Daoy (cell line): ENCODE data around the gene FGF18. TPM values are rescaled to one million over a fixed set of nuclear protein-coding genes. Genes with fewer than 3 reads are reported as not detected.
"Not testable (repeated sequence)": the region's sequence is repeated elsewhere in the genome, so short reads cannot be mapped to it uniquely, and the experiment has no call there.

Experiments
- DNase-seq: peaks from one replicate; pipeline ENCODE4 v3.0.0-alpha.2; 2015; ENCODE audit warnings: low read depth
- total RNA-seq: library from RNA; depleted of rRNA; stranded (reverse); fragments of >200 nt; shearing (Covaris generic); gene quantifications from 2 replicates; pipeline ENCODE4 v1.2.3, GENCODE V29; 2014; rRNA removed

The FGF18 gene
- total RNA-seq = 0.29 TPM in 1 of 2 replicates, not detected in the other

GRCh38 chr5:171418982-171419687, at the start of gene FGF18:
Gene FGF18 (plus strand): TSS chr5:171419647. CDS start chr5:171420200, 553 bp downstream.
- peak; percentile 77 for DNase-seq

GRCh38 chr5:171369898-171370297, 49.5 kb upstream of the FGF18 start:
- no peak for DNase-seq

- DNase-seq = not testable (repeated sequence)
Observed at GRCh38 chr5:171370881-171371280, 48.6 kb upstream of the FGF18 start.

- DNase-seq = no peak
Observed at GRCh38 chr5:171371326-171371725, 48.1 kb upstream of the FGF18 start.

GRCh38 chr5:171379961-171380360, 39.5 kb upstream of the FGF18 start:
- DNase-seq = no peak

GRCh38 chr5:171384416-171384815, 35.0 kb upstream of the FGF18 start:
- DNase-seq = not testable (repeated sequence)

- DNase-seq = peak; percentile 59
Observed at GRCh38 chr5:171384999-171385398, 34.4 kb upstream of the FGF18 start.

GRCh38 chr5:171386006-171386671, 33.3 kb upstream of the FGF18 start:
- no peak for DNase-seq

GRCh38 chr5:171386861-171387344, 32.5 kb upstream of the FGF18 start:
- DNase-seq = peak; percentile 30

- peak; percentile 100 for DNase-seq
Observed at GRCh38 chr5:171387345-171387969, 32.0 kb upstream of the FGF18 start, which contains the start of gene NPM1. Gene NPM1 (plus strand): TSS chr5:171387849. CDS start chr5:171387949, 100 bp downstream.

GRCh38 chr5:171387970-171388815, 31.3 kb upstream of the FGF18 start:
- peak; percentile 90 for DNase-seq

- DNase-seq = no peak
Observed at GRCh38 chr5:171388816-171389168, 30.7 kb upstream of the FGF18 start.

- DNase-seq = no peak
Observed at GRCh38 chr5:171390883-171391677, 28.4 kb upstream of the FGF18 start.

GRCh38 chr5:171391996-171392577, 27.4 kb upstream of the FGF18 start:
- no peak for DNase-seq

GRCh38 chr5:171392585-171393159, 26.8 kb upstream of the FGF18 start:
- DNase-seq = no peak

GRCh38 chr5:171395042-171395441, 24.4 kb upstream of the FGF18 start:
- no peak for DNase-seq

GRCh38 chr5:171396583-171396982, 22.9 kb upstream of the FGF18 start:
- not testable (repeated sequence) for DNase-seq

- DNase-seq = no peak
Observed at GRCh38 chr5:171397190-171397589, 22.3 kb upstream of the FGF18 start.

- DNase-seq = no peak
Observed at GRCh38 chr5:171397599-171397998, 21.8 kb upstream of the FGF18 start.

GRCh38 chr5:171398660-171399059, 20.8 kb upstream of the FGF18 start:
- not testable (repeated sequence) for DNase-seq
